A549 (cell line): ENCODE results near the gene CA10. TPM values are rescaled to one million over a fixed set of nuclear protein-coding genes. Genes with fewer than 3 reads are reported as not detected.
A peak's percentile ranks its signal among the peaks of the same experiment; 100 is the strongest.

ENCODE experiments used
- ATAC-seq, 2 experiments: fragments of 200-7000 bp in 1 of 2; fragments of >200 bp in 1 of 2; cut with Nextera tagmentation in 1 of 2; cut with Tn5 transposase in 1 of 2; 3 replicates each; pipeline versions ENCODE4 v1.8.0 to v1.9.1; 2018 to 2020; ENCODE audit warnings: mild to moderate bottlenecking in 1 of 2, moderate library complexity in 1 of 2
- CTCF ChIA-PET: fragments of 300-600 bp; sonication (Branson Sonifier 250); formaldehyde crosslinking; extraction: SDS; loops from one replicate; lab custom pipeline; 2021; ENCODE audit warnings: antibody characterized with exemption, inconsistent platforms; lab: Yijun Ruan, JAX
- POLR2A ChIA-PET: fragments of 350-600 bp; formaldehyde crosslinking; extraction: SDS; loops from one replicate; lab custom pipeline; 2021; ENCODE audit warnings: antibody characterized with exemption, inconsistent platforms; lab: Yijun Ruan, JAX
- DNase-seq, 2 experiments: peaks; one replicate each; pipeline versions ENCODE4 v3.0.0 to v3.0.0-alpha.2; 2011 to 2016; ENCODE audit warnings: low read depth in 1 of 2, low spot score in 1 of 2
- FAIRE-seq: peaks from 2 replicates; lab custom pipeline; 2011; peaks lifted over from hg19 to GRCh38; lab: Jason Lieb, UNC
- H3K27ac ChIP-seq, 2 experiments: fragments of >200 bp; sonication (Bioruptor Twin); formaldehyde crosslinking; 3 replicates each; pipeline ENCODE4 v1.5.1; 2016 to 2017
- H3K4me1 ChIP-seq: fragments of >200 bp; sonication (Bioruptor Twin); formaldehyde crosslinking; 3 replicates; pipeline ENCODE4 v1.6.1; 2016
- H3K4me2 ChIP-seq: fragments of >200 bp; sonication (Bioruptor Twin); formaldehyde crosslinking; 3 replicates; pipeline ENCODE4 v1.6.1; 2016
- H3K4me3 ChIP-seq: fragments of >200 bp; sonication (Bioruptor Twin); formaldehyde crosslinking; 3 replicates; pipeline ENCODE4 v1.5.1; 2016
- H3K9me3 ChIP-seq: fragments of >200 bp; sonication (Bioruptor Twin); formaldehyde crosslinking; 3 replicates; pipeline ENCODE4 v1.6.1; 2016
- CBX8 ChIP-seq: fragments of 200-600 bp; sonication (generic); IDR thresholded peaks from 2 replicates; pipeline ENCODE4 v1.6.1; 2016
- CHD2 ChIP-seq: fragments of 150-350 bp; IDR thresholded peaks from 2 replicates; pipeline ENCODE4 v1.6.1; 2014; ENCODE audit warnings: low read length; ENCODE audit not compliant: partially characterized antibody
- CHD4 ChIP-seq: fragments of 200-600 bp; sonication (generic); IDR thresholded peaks from 2 replicates; pipeline ENCODE4 v1.6.1; 2016; ENCODE audit warnings: antibody characterized with exemption, mild to moderate bottlenecking, borderline replicate concordance
- E2F6 ChIP-seq: IDR thresholded peaks from 2 replicates; pipeline ENCODE4 v1.6.1; 2012; ENCODE audit warnings: low read depth, borderline replicate concordance
- EHF ChIP-seq: fragments of 250-450 bp; sonication (Bioruptor Pico); IDR thresholded peaks from 2 replicates; pipeline ENCODE4 v1.5.0; 2020; ENCODE audit warnings: mild to moderate bottlenecking
- EHMT2 ChIP-seq: fragments of 200-600 bp; sonication (generic); IDR thresholded peaks from 2 replicates; pipeline ENCODE4 v1.6.1; 2016; ENCODE audit warnings: antibody characterized with exemption, low read depth, mild to moderate bottlenecking, moderate library complexity
- FOSL2 ChIP-seq, 2 experiments: fragments of 450-650 bp in 1 of 2; fragments of >200 bp in 1 of 2; sonication (Bioruptor Twin) in 1 of 2; formaldehyde crosslinking; IDR thresholded peaks; 2 replicates each; pipeline versions ENCODE4 v1.5.0 to v1.6.1; 2016 to 2020; ENCODE audit warnings: mild to moderate bottlenecking in 1 of 2, moderate library complexity in 1 of 2
- GATA3 ChIP-seq: IDR thresholded peaks from 2 replicates; pipeline ENCODE4 v1.6.1; 2012; ENCODE audit warnings: borderline replicate concordance
- HEYL ChIP-seq: fragments of 250-450 bp; sonication (Bioruptor Pico); IDR thresholded peaks from 2 replicates; pipeline ENCODE4 v1.8.0; 2021; ENCODE audit warnings: mild to moderate bottlenecking, moderate library complexity
- HOXA7 ChIP-seq: fragments of 250-450 bp; sonication (Bioruptor Pico); IDR thresholded peaks from 2 replicates; pipeline ENCODE4 v1.5.0; 2020; ENCODE audit warnings: mild to moderate bottlenecking, moderate library complexity
- HOXB5 ChIP-seq: fragments of 250-450 bp; sonication (Bioruptor Pico); IDR thresholded peaks from 2 replicates; pipeline ENCODE4 v1.5.0; 2020; ENCODE audit warnings: mild to moderate bottlenecking, moderate library complexity
- MAFK ChIP-seq: fragments of 450-650 bp; IDR thresholded peaks from 2 replicates; pipeline ENCODE4 v1.6.1; 2014; ENCODE audit not compliant: partially characterized antibody
- MAX ChIP-seq: IDR thresholded peaks from 2 replicates; pipeline ENCODE4 v1.6.1; 2012
- MAZ ChIP-seq: fragments of 150-350 bp; IDR thresholded peaks from 2 replicates; pipeline ENCODE4 v1.6.1; 2014; ENCODE audit warnings: antibody characterized with exemption, low read depth, low read length, borderline replicate concordance
- NFE2L2 ChIP-seq: fragments of 150-350 bp; conservative IDR thresholded peaks from 2 replicates; pipeline ENCODE4 v1.6.1; 2014; ENCODE audit warnings: low read length
- RARB ChIP-seq: fragments of 250-450 bp; sonication (Bioruptor Pico); IDR thresholded peaks from 2 replicates; pipeline ENCODE4 v1.8.0; 2021; ENCODE audit warnings: mild to moderate bottlenecking, moderate library complexity
- RCOR1 ChIP-seq: fragments of 150-350 bp; IDR thresholded peaks from 2 replicates; pipeline ENCODE4 v1.6.1; 2014; ENCODE audit warnings: antibody characterized with exemption, low read length, low read depth
- RFX5 ChIP-seq: fragments of 450-650 bp; IDR thresholded peaks from 2 replicates; pipeline ENCODE4 v1.7.1; 2014; ENCODE audit warnings: antibody characterized with exemption, mild to moderate bottlenecking, moderate library complexity
- ZFP36 ChIP-seq: fragments of 450-650 bp; IDR thresholded peaks from 2 replicates; pipeline ENCODE4 v1.6.1; 2014; ENCODE audit warnings: borderline replicate concordance; ENCODE audit not compliant: partially characterized antibody
- WGBS: methylation state at CpG from one replicate; pipeline ENCODE4 v1.1.6; 2017; ENCODE audit errors: missing lambda C conversion rate; 5-methylcytosine and 5-hydroxymethylcytosine counted together
- polyA plus RNA-seq, 4 experiments: library from polyadenylated mRNA; depleted of rRNA in 3 of 4; stranded (reverse); fragments of >200 nt; fragmentation: RNase III in 1 of 4; extraction: RNeasy Plus Mini Kit Qiagen cat#74134 plus additional on column Dnase treatment in 1 of 4; gene quantifications; 2 replicates in 3 of 4; 3 replicates in 1 of 4; pipeline ENCODE4 v1.2.3, GENCODE V29; 2011 to 2017
- TF ChIP-seq, protein P1 (sequence below): fragments of >200 bp; sonication (Bioruptor Twin); formaldehyde crosslinking; IDR thresholded peaks from 3 replicates; pipeline ENCODE4 v1.5.1; 2016
- TF ChIP-seq, protein P2 (sequence below): IDR thresholded peaks from 2 replicates; pipeline ENCODE4 v1.6.1; 2012

Gene CA10
- polyA plus RNA-seq, 2 of the 4 experiments (the other 2 are of a cell fraction), result not detected

- no peaks in the 10 kb centered on the region for H3K9me3 ChIP-seq
- ChIA-PET CTCF (interaction anchor here (0.5 to 1.4 kb wide), 3 partner anchors 9 to 1367 kb away, joined by 3 read pairs; no protein-coding TSS in a partner anchor), POLR2A (no interaction called here)
- no peaks in the 10 kb centered on the region for H3K4me1 ChIP-seq
- no peak overlapping the region for H3K4me2 ChIP-seq
- DNase-seq (no peak), FAIRE-seq (no peak), ATAC-seq (no peak)
- 0% methylated on average over 2 of the region's 2 CpGs for WGBS
- TF ChIP-seq HEYL (CRISPR knock-in tag) (no peak), MAFK (peak; percentile 83)
- H3K27ac ChIP-seq, result no peak overlapping the region
- no peak overlapping the region for H3K4me3 ChIP-seq
Observed at GRCh38 chr17:52201767-52202519, 43.4 kb upstream of the CA10 start.

- H3K4me2 ChIP-seq, result no peak overlapping the region
- DNase-seq (no peak), ATAC-seq (no peak), FAIRE-seq (no peak)
- no peak overlapping the region for H3K4me3 ChIP-seq
- CTCF ChIA-PET, result no interaction called here
- no peaks in the 10 kb centered on the region for H3K9me3 ChIP-seq
- no peak overlapping the region for H3K27ac ChIP-seq
- TF ChIP-seq FOSL2 (IDR thresholded peaks at IDR 0.05) (no peak), FOSL2 (CRISPR knock-in tag; IDR thresholded peaks at IDR 0.05) (no peak), NFE2L2 (no peak), CBX8 (no peak), RCOR1 (no peak), CHD2 (no peak), GATA3 (no peak), HOXB5 (CRISPR knock-in tag) (no peak), RARB (CRISPR knock-in tag) (no peak), MAZ (no peak), EHMT2 (no peak), RFX5 (no peak), EHF (CRISPR knock-in tag) (no peak), CHD4 (no peak), E2F6 (no peak), HOXA7 (no peak), ZFP36 (no peak), MAX (no peak)
- TF ChIP-seq, protein P1, sequence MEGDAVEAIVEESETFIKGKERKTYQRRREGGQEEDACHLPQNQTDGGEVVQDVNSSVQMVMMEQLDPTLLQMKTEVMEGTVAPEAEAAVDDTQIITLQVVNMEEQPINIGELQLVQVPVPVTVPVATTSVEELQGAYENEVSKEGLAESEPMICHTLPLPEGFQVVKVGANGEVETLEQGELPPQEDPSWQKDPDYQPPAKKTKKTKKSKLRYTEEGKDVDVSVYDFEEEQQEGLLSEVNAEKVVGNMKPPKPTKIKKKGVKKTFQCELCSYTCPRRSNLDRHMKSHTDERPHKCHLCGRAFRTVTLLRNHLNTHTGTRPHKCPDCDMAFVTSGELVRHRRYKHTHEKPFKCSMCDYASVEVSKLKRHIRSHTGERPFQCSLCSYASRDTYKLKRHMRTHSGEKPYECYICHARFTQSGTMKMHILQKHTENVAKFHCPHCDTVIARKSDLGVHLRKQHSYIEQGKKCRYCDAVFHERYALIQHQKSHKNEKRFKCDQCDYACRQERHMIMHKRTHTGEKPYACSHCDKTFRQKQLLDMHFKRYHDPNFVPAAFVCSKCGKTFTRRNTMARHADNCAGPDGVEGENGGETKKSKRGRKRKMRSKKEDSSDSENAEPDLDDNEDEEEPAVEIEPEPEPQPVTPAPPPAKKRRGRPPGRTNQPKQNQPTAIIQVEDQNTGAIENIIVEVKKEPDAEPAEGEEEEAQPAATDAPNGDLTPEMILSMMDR, result no peak
- TF ChIP-seq, protein P2, sequence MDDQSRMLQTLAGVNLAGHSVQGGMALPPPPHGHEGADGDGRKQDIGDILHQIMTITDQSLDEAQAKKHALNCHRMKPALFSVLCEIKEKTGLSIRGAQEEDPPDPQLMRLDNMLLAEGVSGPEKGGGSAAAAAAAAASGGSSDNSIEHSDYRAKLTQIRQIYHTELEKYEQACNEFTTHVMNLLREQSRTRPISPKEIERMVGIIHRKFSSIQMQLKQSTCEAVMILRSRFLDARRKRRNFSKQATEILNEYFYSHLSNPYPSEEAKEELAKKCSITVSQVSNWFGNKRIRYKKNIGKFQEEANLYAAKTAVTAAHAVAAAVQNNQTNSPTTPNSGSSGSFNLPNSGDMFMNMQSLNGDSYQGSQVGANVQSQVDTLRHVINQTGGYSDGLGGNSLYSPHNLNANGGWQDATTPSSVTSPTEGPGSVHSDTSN, result no peak
- WGBS, result 18% methylated on average over 2 of the region's 2 CpGs
- H3K4me1 ChIP-seq, result no peaks in the 10 kb centered on the region
- POLR2A ChIA-PET, result no interaction called here
Observed at GRCh38 chr17:52191491-52191890, 33.0 kb upstream of the CA10 start.

DNA sequence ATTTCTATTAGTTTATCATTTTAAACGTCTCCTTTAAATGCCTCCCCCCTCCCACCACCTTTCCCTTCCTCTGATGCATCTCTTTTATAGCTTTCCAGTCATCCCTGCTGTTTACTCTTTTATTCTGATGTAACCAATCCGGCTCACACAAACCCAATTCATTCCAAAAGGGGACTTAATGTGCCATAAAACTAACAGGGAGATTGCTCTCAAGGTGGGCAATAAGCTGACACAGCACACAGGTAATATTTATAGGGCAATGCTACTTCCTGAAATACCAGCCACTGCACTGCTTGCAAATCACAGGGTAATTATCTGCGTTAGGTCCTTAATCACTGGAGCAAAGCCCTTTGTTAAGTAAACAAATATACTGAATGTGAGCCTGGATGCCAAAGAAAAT, 23.3 kb upstream of the CA10 start:
- Histone ChIP-seq H3K9me3 (no peaks in the 10 kb centered on the region), H3K4me1 (no peaks in the 10 kb centered on the region), H3K4me2 (no peak overlapping the region), H3K27ac (no peak overlapping the region), H3K4me3 (no peak overlapping the region)
- FAIRE-seq (no peak), DNase-seq (no peak), ATAC-seq (no peak)
- POLR2A ChIA-PET, result no interaction called here
- CTCF ChIA-PET, result no interaction called here
- no peak for TF ChIP-seq RFX5
- WGBS, result under 1% methylated on average over 3 of the region's 3 CpGs
